PC-3 (cell line): ENCODE measurements around the gene SF3B1. TPM values are rescaled to one million over a fixed set of nuclear protein-coding genes. Genes with fewer than 3 reads are reported as not detected.

Experiments used
- ATAC-seq: fragments of 200-7000 bp; cut with Tn5 transposase; 2 replicates; pipeline ENCODE4 v1.9.1; 2020; ENCODE audit warnings: mild to moderate bottlenecking, moderate library complexity
- BruUV-seq: library from RNA; stranded (reverse); fragments of 400-500 nt; replicated peaks from 2 replicates; lab custom pipeline; 2021; lab: Mats Ljungman, UMichigan
- CTCF ChIA-PET: fragments of 300-600 bp; sonication (Branson Sonifier 250); formaldehyde crosslinking; loops from one replicate; lab custom pipeline; 2022; ENCODE audit warnings: antibody characterized with exemption; lab: Charles Lee
- POLR2A ChIA-PET: fragments of 300-600 bp; sonication (Branson Sonifier 250); formaldehyde crosslinking; loops from one replicate; lab custom pipeline; 2022; ENCODE audit warnings: antibody characterized with exemption; ENCODE audit not compliant: unreplicated experiment; lab: Charles Lee
- DNase-seq: peaks from one replicate; pipeline ENCODE4 v3.0.0-alpha.2; 2015
- H2AFZ ChIP-seq: fragments of 300-600 bp; sonication (generic); 2 replicates; pipeline ENCODE4 v1.6.0; 2016; ENCODE audit warnings: antibody characterized with exemption, low read length
- H3F3A ChIP-seq: fragments of 300-600 bp; sonication (generic); one replicate; pipeline ENCODE4 v1.6.0; 2017; ENCODE audit warnings: antibody characterized with exemption, low read length, control low read depth, mild to moderate bottlenecking; ENCODE audit not compliant: unreplicated experiment
- H3K27ac ChIP-seq: fragments of 300-600 bp; sonication (generic); 2 replicates; pipeline ENCODE4 v1.5.1; 2016; ENCODE audit warnings: mild to moderate bottlenecking, low read length
- H3K27me3 ChIP-seq: fragments of 300-600 bp; sonication (generic); 2 replicates; pipeline ENCODE4 v1.6.1; 2016; ENCODE audit warnings: low read length, mixed read lengths
- H3K36me3 ChIP-seq: fragments of 300-600 bp; sonication (generic); 2 replicates; pipeline ENCODE4 v1.6.1; 2016; ENCODE audit warnings: low read depth, mixed run types, low read length, mixed read lengths
- H3K4me1 ChIP-seq: fragments of 300-600 bp; sonication (generic); 2 replicates; pipeline ENCODE4 v1.5.1; 2016; ENCODE audit warnings: low read length; ENCODE audit not compliant: insufficient read depth
- H3K4me2 ChIP-seq: fragments of 300-600 bp; sonication (generic); 2 replicates; pipeline ENCODE4 v1.6.0; 2016; ENCODE audit warnings: low read length
- H3K4me3 ChIP-seq: fragments of 300-600 bp; sonication (generic); 2 replicates; pipeline ENCODE4 v1.5.1; 2016; ENCODE audit warnings: mild to moderate bottlenecking, low read length, mixed read lengths
- H3K79me2 ChIP-seq: fragments of 300-600 bp; sonication (generic); 2 replicates; pipeline ENCODE4 v1.6.1; 2017; ENCODE audit warnings: low read length, mixed read lengths
- H3K9ac ChIP-seq: fragments of 300-600 bp; sonication (generic); 2 replicates; pipeline ENCODE4 v1.6.0; 2016; ENCODE audit warnings: mild to moderate bottlenecking, low read length
- H3K9me2 ChIP-seq: fragments of 300-600 bp; sonication (generic); replicated peaks from 2 replicates; pipeline ENCODE4 v1.6.1; 2016; ENCODE audit warnings: mixed run types, low read length, mixed read lengths
- H3K9me3 ChIP-seq: fragments of 300-600 bp; sonication (generic); 2 replicates; pipeline ENCODE4 v1.6.1; 2016; ENCODE audit warnings: low read length, mixed read lengths
- H4K20me1 ChIP-seq: fragments of 300-600 bp; sonication (generic); 2 replicates; pipeline ENCODE4 v1.6.1; 2016; ENCODE audit warnings: low read length, mixed read lengths
- CTCF ChIP-seq: fragments of 300-600 bp; sonication (generic); conservative IDR thresholded peaks from 2 replicates; pipeline ENCODE4 v1.5.1; 2017; ENCODE audit warnings: antibody characterized with exemption, low read depth, mild to moderate bottlenecking, low read length
- EZH2 ChIP-seq: fragments of 300-600 bp; sonication (generic); IDR thresholded peaks from one replicate; pipeline ENCODE4 v1.6.1; 2017; ENCODE audit warnings: antibody characterized with exemption, mild to moderate bottlenecking, low read length; ENCODE audit not compliant: unreplicated experiment
- EZH2phosphoT487 ChIP-seq: fragments of 300-600 bp; sonication (generic); IDR thresholded peaks from 2 replicates; pipeline ENCODE4 v1.6.1; 2018; ENCODE audit warnings: mild to moderate bottlenecking, antibody characterized with exemption, low read length, borderline replicate concordance
- intact Hi-C: fragments of 100-400 bp; cut with micrococcal nuclease; formaldehyde crosslinking; loops from 2 replicates; pipeline ENCODE4 v1.9.0; 2023
- total RNA-seq: library from RNA; depleted of rRNA; stranded (reverse); fragments of >200 nt; gene quantifications from 2 replicates; pipeline ENCODE4 v1.2.3, GENCODE V29; 2014

SF3B1 gene
- total RNA-seq, 1 experiment from 2014 or later = 143 TPM

- DNase-seq = no peak
- H3K36me3 ChIP-seq = no peaks in the 10 kb centered on the region
- POLR2A ChIA-PET = no interaction called here
- no peak overlapping the region for H3K4me2 ChIP-seq
- no peaks in the 10 kb centered on the region for H4K20me1 ChIP-seq
- H3K9ac ChIP-seq = no peak overlapping the region
- H2AFZ ChIP-seq = no peak overlapping the region
- no peaks in the 10 kb centered on the region for H3K27me3 ChIP-seq
- H3K4me1 ChIP-seq = no peaks in the 10 kb centered on the region
- no peak overlapping the region for H3K4me3 ChIP-seq
- no peaks in the 10 kb centered on the region for H3K79me2 ChIP-seq
- H3K9me2 ChIP-seq = no peaks in the 10 kb centered on the region
- H3K9me3 ChIP-seq = no peaks in the 10 kb centered on the region
- CTCF ChIA-PET = no interaction called here
- no peak overlapping the region for H3K27ac ChIP-seq
- intact Hi-C loops = no loop called here
- TF ChIP-seq EZH2phosphoT487 (no peak), EZH2 (no peak), CTCF (no peak)
- BruUV-seq = no TSS peak
- ATAC-seq = no peak
- H3F3A ChIP-seq = no peaks in the 10 kb centered on the region
These were observed 74.1 kb downstream of the SF3B1 start for GRCh38 chr2:197360744-197361156.

GRCh38 chr2:197359859-197360258 lies 75.0 kb downstream of the SF3B1 start:
- no peaks in the 10 kb centered on the region for H3K9me3 ChIP-seq
- intact Hi-C loops = no loop called here
- no TSS peak for BruUV-seq
- no peaks in the 10 kb centered on the region for H3F3A ChIP-seq
- H2AFZ ChIP-seq = no peak overlapping the region
- H3K36me3 ChIP-seq = no peaks in the 10 kb centered on the region
- ATAC-seq (no peak), DNase-seq (no peak)
- peak; percentile 43 for TF ChIP-seq CTCF
- no peak for TF ChIP-seq EZH2phosphoT487
- TF ChIP-seq EZH2 = no peak
- no peaks in the 10 kb centered on the region for H4K20me1 ChIP-seq
- H3K9ac ChIP-seq = no peak overlapping the region
- no peaks in the 10 kb centered on the region for H3K4me1 ChIP-seq
- ChIA-PET CTCF (no interaction called here), POLR2A (no interaction called here)
- no peaks in the 10 kb centered on the region for H3K79me2 ChIP-seq
- H3K27ac ChIP-seq = no peak overlapping the region
- H3K27me3 ChIP-seq = no peaks in the 10 kb centered on the region
- no peak overlapping the region for H3K4me2 ChIP-seq
- H3K9me2 ChIP-seq = no peaks in the 10 kb centered on the region
- H3K4me3 ChIP-seq = no peak overlapping the region

GRCh38 chr2:197358931-197359330 lies 75.9 kb downstream of the SF3B1 start:
- DNase-seq = peak; percentile 18
- CTCF ChIA-PET = no interaction called here
- H3K36me3 ChIP-seq = no peaks in the 10 kb centered on the region

More at GRCh38 chr2:197358931-197359330, 75.9 kb downstream of the SF3B1 start:
- Histone ChIP-seq H3K4me1 (no peaks in the 10 kb centered on the region), H3K27me3 (no peaks in the 10 kb centered on the region), H3K4me3 (no peak overlapping the region), H3K9ac (no peak overlapping the region), H3K9me3 (no peaks in the 10 kb centered on the region), H4K20me1 (no peaks in the 10 kb centered on the region), H3K9me2 (no peaks in the 10 kb centered on the region), H3K4me2 (no peak overlapping the region), H2AFZ (no peak overlapping the region), H3F3A (no peaks in the 10 kb centered on the region), H3K27ac (no peak overlapping the region), H3K79me2 (no peaks in the 10 kb centered on the region)
- POLR2A ChIA-PET = no interaction called here
- intact Hi-C loops = no loop called here
- 0 out of 2 replicates have a peak, but pooled peaks have one; percentile 22 for ATAC-seq
- no TSS peak for BruUV-seq
- TF ChIP-seq EZH2 (no peak), EZH2phosphoT487 (no peak), CTCF (no peak)
